ENCODE results near the gene OR2T34.

The OR2T34 gene

GRCh38 chr1:248592655-248593054, 18.1 kb upstream of the OR2T34 start:
- no peak for DNase-seq
- H4K8ac ChIP-seq (ENCODE audit: low read length) = no peak overlapping the region

DNA sequence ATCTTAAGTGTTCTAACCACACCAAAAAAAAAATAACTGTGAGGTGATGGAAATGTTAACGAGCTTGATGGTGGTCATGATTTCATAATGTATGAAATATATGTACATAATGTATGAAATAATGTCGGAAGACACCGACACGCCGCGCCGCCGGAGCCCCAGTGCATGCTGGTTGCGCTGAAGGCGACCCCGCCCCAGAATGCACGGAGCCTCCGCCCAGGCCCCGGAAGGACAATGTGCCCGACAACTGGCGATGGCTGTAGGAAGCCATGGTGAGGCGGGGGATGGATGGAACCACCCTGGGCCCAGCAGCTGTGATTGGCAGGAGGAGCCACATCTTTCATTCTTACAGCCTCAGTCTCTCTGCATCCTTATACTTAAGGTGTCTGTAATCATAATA, 15.5 kb upstream of the OR2T34 start:
- Histone ChIP-seq H3K4me1 (ENCODE audit: control insufficient read depth, insufficient read depth, low read depth, low read length) (no peaks in the 10 kb centered on the region), H3K4ac (ENCODE audit: low read depth in 1 of 2, low read length in 2 of 2) (no peak overlapping the region), H3K23ac (ENCODE audit: low read length in 2 of 2) (no peak overlapping the region), H3K9me3 (ENCODE audit: control insufficient read depth, low read length) (peaks cover 14% of the 10 kb centered on the region), H3K27ac (ENCODE audit: low read length, poor library complexity, severe bottlenecking) (no peak overlapping the region), H2AFZ (ENCODE audit: low read depth, low read length) (no peak overlapping the region), H4K91ac (ENCODE audit: low read length) (peak overlapping the region; percentile 61), H2BK12ac (ENCODE audit: low read length in 2 of 2) (no peak overlapping the region), H2BK15ac (ENCODE audit: low read depth, poor library complexity, severe bottlenecking) (no peak overlapping the region), H3K14ac (ENCODE audit: low read length in 2 of 2) (no peak overlapping the region), H3K4me3 (ENCODE audit: insufficient read depth in 1 of 2, low read depth in 1 of 2, low read length in 2 of 2) (no peak overlapping the region), H4K8ac (ENCODE audit: low read length) (no peak overlapping the region), H3K36me3 (ENCODE audit: control insufficient read depth in 1 of 2, insufficient read depth in 2 of 2, low read depth in 1 of 2, low read length in 2 of 2) (no peaks in the 10 kb centered on the region), H3K4me2 (ENCODE audit: low read length, poor library complexity, severe bottlenecking) (no peak overlapping the region), H2BK5ac (ENCODE audit: low read depth, low read length, poor library complexity, severe bottlenecking) (no peak overlapping the region), H3K9ac (ENCODE audit: low read length) (no peak overlapping the region), H3K27me3 (ENCODE audit: control insufficient read depth in 1 of 2, insufficient read depth in 1 of 2, low read length in 2 of 2) (no peaks in the 10 kb centered on the region), H3K18ac (ENCODE audit: low read depth in 1 of 2, low read length in 2 of 2) (no peak overlapping the region), H3K79me1 (replicated peaks; ENCODE audit: low read length, poor library complexity, severe bottlenecking) (no peaks in the 10 kb centered on the region), H2AK5ac (ENCODE audit: low read length, severe bottlenecking) (no peak overlapping the region), H2BK120ac (ENCODE audit: low read depth, low read length) (no peak overlapping the region)
- DNase-seq = no peak
- WGBS = 90% methylated on average over 16 of the region's 17 CpGs

More at GRCh38 chr1:248592655-248593054, 18.1 kb upstream of the OR2T34 start:
- Histone ChIP-seq H3K27me3 (ENCODE audit: control insufficient read depth in 1 of 2, insufficient read depth in 1 of 2, low read length in 2 of 2) (no peaks in the 10 kb centered on the region), H2BK12ac (ENCODE audit: low read length in 2 of 2) (no peak overlapping the region), H3K9ac (ENCODE audit: low read length) (no peak overlapping the region), H3K4me3 (ENCODE audit: insufficient read depth in 1 of 2, low read depth in 1 of 2, low read length in 2 of 2) (no peak overlapping the region), H3K9me3 (ENCODE audit: control insufficient read depth, low read length) (peaks cover 12% of the 10 kb centered on the region), H3K4me1 (ENCODE audit: control insufficient read depth, insufficient read depth, low read depth, low read length) (no peaks in the 10 kb centered on the region), H2AFZ (ENCODE audit: low read depth, low read length) (no peak overlapping the region), H3K18ac (ENCODE audit: low read depth in 1 of 2, low read length in 2 of 2) (no peak overlapping the region), H3K36me3 (ENCODE audit: control insufficient read depth in 1 of 2, insufficient read depth in 2 of 2, low read depth in 1 of 2, low read length in 2 of 2) (no peaks in the 10 kb centered on the region), H3K27ac (ENCODE audit: low read length, poor library complexity, severe bottlenecking) (no peak overlapping the region), H2BK120ac (ENCODE audit: low read depth, low read length) (no peak overlapping the region), H3K14ac (ENCODE audit: low read length in 2 of 2) (no peak overlapping the region), H3K79me1 (replicated peaks; ENCODE audit: low read length, poor library complexity, severe bottlenecking) (no peaks in the 10 kb centered on the region), H2BK15ac (ENCODE audit: low read depth, poor library complexity, severe bottlenecking) (no peak overlapping the region), H2AK5ac (ENCODE audit: low read length, severe bottlenecking) (no peak overlapping the region), H2BK5ac (ENCODE audit: low read depth, low read length, poor library complexity, severe bottlenecking) (no peak overlapping the region), H3K4me2 (ENCODE audit: low read length, poor library complexity, severe bottlenecking) (no peak overlapping the region), H3K4ac (ENCODE audit: low read depth in 1 of 2, low read length in 2 of 2) (no peak overlapping the region), H4K91ac (ENCODE audit: low read length) (no peak overlapping the region), H3K23ac (ENCODE audit: low read length in 2 of 2) (no peak overlapping the region)
- WGBS = 60% methylated on average over 1 of the region's 1 CpG

GRCh38 chr1:248589334-248589733, 14.8 kb upstream of the OR2T34 start:
- H2BK12ac ChIP-seq (ENCODE audit: low read length in 2 of 2) = no peak overlapping the region
- H3K79me1 ChIP-seq (replicated peaks; ENCODE audit: low read length, poor library complexity, severe bottlenecking) = no peaks in the 10 kb centered on the region
- H3K4me2 ChIP-seq (ENCODE audit: low read length, poor library complexity, severe bottlenecking) = no peak overlapping the region
- WGBS = no CpG with 5 or more reads among the region's 3 CpGs
- no peak overlapping the region for H3K14ac ChIP-seq (ENCODE audit: low read length in 2 of 2)
- no peak overlapping the region for H2AFZ ChIP-seq (ENCODE audit: low read depth, low read length)
- peaks cover 14% of the 10 kb centered on the region for H3K9me3 ChIP-seq (ENCODE audit: control insufficient read depth, low read length)
- H4K8ac ChIP-seq (ENCODE audit: low read length) = no peak overlapping the region
- H4K91ac ChIP-seq (ENCODE audit: low read length) = no peak overlapping the region
- no peak overlapping the region for H3K18ac ChIP-seq (ENCODE audit: low read depth in 1 of 2, low read length in 2 of 2)
- no peak overlapping the region for H3K4ac ChIP-seq (ENCODE audit: low read depth in 1 of 2, low read length in 2 of 2)
- DNase-seq = no peak
- H3K23ac ChIP-seq (ENCODE audit: low read length in 2 of 2) = no peak overlapping the region
- no peaks in the 10 kb centered on the region for H3K36me3 ChIP-seq (ENCODE audit: control insufficient read depth in 1 of 2, insufficient read depth in 2 of 2, low read depth in 1 of 2, low read length in 2 of 2)
- no peak overlapping the region for H2BK5ac ChIP-seq (ENCODE audit: low read depth, low read length, poor library complexity, severe bottlenecking)
- H3K4me3 ChIP-seq (ENCODE audit: insufficient read depth in 1 of 2, low read depth in 1 of 2, low read length in 2 of 2) = no peak overlapping the region
- H2BK120ac ChIP-seq (ENCODE audit: low read depth, low read length) = no peak overlapping the region
- H3K27me3 ChIP-seq (ENCODE audit: control insufficient read depth in 1 of 2, insufficient read depth in 1 of 2, low read length in 2 of 2) = no peaks in the 10 kb centered on the region
- no peak overlapping the region for H3K27ac ChIP-seq (ENCODE audit: low read length, poor library complexity, severe bottlenecking)
- no peak overlapping the region for H2BK15ac ChIP-seq (ENCODE audit: low read depth, poor library complexity, severe bottlenecking)
- H3K4me1 ChIP-seq (ENCODE audit: control insufficient read depth, insufficient read depth, low read depth, low read length) = no peaks in the 10 kb centered on the region
- no peak overlapping the region for H2AK5ac ChIP-seq (ENCODE audit: low read length, severe bottlenecking)
- no peak overlapping the region for H3K9ac ChIP-seq (ENCODE audit: low read length)

DNA sequence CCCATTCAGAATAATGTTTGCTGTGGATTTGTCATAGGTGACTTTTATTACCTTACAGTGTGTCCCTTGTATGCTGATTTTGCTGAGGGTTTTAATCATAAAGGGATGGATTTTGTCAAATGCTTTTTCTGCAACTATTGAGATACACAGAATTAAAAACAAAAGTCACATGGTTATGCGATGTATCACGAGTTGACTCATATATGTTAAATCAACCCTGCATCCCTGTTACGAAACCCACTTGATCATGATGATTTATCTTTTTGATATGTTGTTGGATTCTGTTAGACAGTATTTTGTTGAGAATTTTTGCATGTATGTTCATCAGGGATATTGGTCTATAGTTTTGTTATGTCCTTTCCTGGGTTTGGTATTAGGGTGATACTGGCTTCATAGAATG, 10.7 kb upstream of the OR2T34 start:
- Histone ChIP-seq H2BK120ac (ENCODE audit: low read depth, low read length) (no peak overlapping the region), H3K9me3 (ENCODE audit: control insufficient read depth, low read length) (peaks cover 7% of the 10 kb centered on the region), H3K14ac (ENCODE audit: low read length in 2 of 2) (no peak overlapping the region), H3K27me3 (ENCODE audit: control insufficient read depth in 1 of 2, insufficient read depth in 1 of 2, low read length in 2 of 2) (no peaks in the 10 kb centered on the region), H2BK5ac (ENCODE audit: low read depth, low read length, poor library complexity, severe bottlenecking) (no peak overlapping the region), H3K4me3 (ENCODE audit: insufficient read depth in 1 of 2, low read depth in 1 of 2, low read length in 2 of 2) (no peak overlapping the region), H3K4ac (ENCODE audit: low read depth in 1 of 2, low read length in 2 of 2) (no peak overlapping the region), H2AK5ac (ENCODE audit: low read length, severe bottlenecking) (no peak overlapping the region), H3K18ac (ENCODE audit: low read depth in 1 of 2, low read length in 2 of 2) (no peak overlapping the region), H4K91ac (ENCODE audit: low read length) (no peak overlapping the region), H3K36me3 (ENCODE audit: control insufficient read depth in 1 of 2, insufficient read depth in 2 of 2, low read depth in 1 of 2, low read length in 2 of 2) (no peaks in the 10 kb centered on the region), H3K79me1 (replicated peaks; ENCODE audit: low read length, poor library complexity, severe bottlenecking) (no peaks in the 10 kb centered on the region), H4K8ac (ENCODE audit: low read length) (no peak overlapping the region), H2AFZ (ENCODE audit: low read depth, low read length) (no peak overlapping the region), H3K4me1 (ENCODE audit: control insufficient read depth, insufficient read depth, low read depth, low read length) (no peaks in the 10 kb centered on the region), H3K9ac (ENCODE audit: low read length) (no peak overlapping the region), H3K27ac (ENCODE audit: low read length, poor library complexity, severe bottlenecking) (no peak overlapping the region), H3K23ac (ENCODE audit: low read length in 2 of 2) (no peak overlapping the region), H3K4me2 (ENCODE audit: low read length, poor library complexity, severe bottlenecking) (no peak overlapping the region), H2BK12ac (ENCODE audit: low read length in 2 of 2) (no peak overlapping the region), H2BK15ac (ENCODE audit: low read depth, poor library complexity, severe bottlenecking) (no peak overlapping the region)
- DNase-seq = no peak
- 85% methylated on average over 3 of the region's 3 CpGs for WGBS
